Activated CD8-positive, alpha-beta memory T cell treated with anti-CD3 and anti-CD28 coated beads for 36 hours (primary cell): ENCODE data around the gene TMEM35A. TPM values are rescaled to one million over a fixed set of nuclear protein-coding genes. Genes with fewer than 3 reads are reported as not detected.

Experiments
- CTCF ChIA-PET: fragments of 350-600 bp; sonication (Branson Sonifier 250); formaldehyde crosslinking; loops from one replicate; lab custom pipeline; 2021; ENCODE audit warnings: antibody characterized with exemption; lab: Charles Lee
- POLR2A ChIA-PET: fragments of 350-600 bp; sonication (Branson Sonifier 250); formaldehyde crosslinking; loops from one replicate; lab custom pipeline; 2021; ENCODE audit warnings: antibody characterized with exemption; lab: Charles Lee
- total RNA-seq, 2 experiments: library from RNA; stranded (reverse); gene quantifications; one replicate each; pipeline ENCODE4 v1.2.3, GENCODE V29; 2021

TMEM35A gene
- total RNA-seq, 2 experiments from 2014 or later, result not detected

DNA sequence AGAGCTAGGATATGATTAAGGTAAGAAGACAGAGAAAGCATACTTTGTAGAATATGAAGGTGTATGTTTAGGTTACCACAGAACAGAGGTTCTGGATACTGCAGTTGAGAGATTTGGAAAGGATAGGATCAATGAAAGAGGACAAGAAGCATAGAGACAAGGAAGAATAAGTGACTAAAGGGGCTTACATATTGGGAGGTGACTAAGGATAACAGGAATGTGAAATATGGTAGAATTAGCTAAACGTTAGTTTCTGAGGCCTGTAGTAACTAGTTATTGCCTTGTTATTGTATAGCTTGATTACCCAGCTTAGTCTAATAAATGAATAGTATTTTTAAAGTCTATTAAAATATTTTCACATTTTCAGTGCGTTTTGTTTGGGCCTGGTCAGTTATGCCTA lies 57.6 kb downstream of the TMEM35A start:
- ChIA-PET POLR2A (no interaction called here), CTCF (no interaction called here)

Other genes starting within 250 kb of the TMEM35A start
- not detected for gene NOX1, start 204.5 kb upstream of the TMEM35A start, total RNA-seq
- under 1 TPM in 1 of 2 experiments, not detected in 1; 0.10 TPM for gene XKRX, start 150.0 kb upstream of the TMEM35A start, total RNA-seq
- not detected for gene ARL13A, start 109.2 kb upstream of the TMEM35A start, total RNA-seq
- 10 to 100 TPM; 16.5 to 17.1 TPM for gene TRMT2B, start 26.8 kb upstream of the TMEM35A start, total RNA-seq
- gene CENPI, start 19.3 kb downstream of the TMEM35A start, total RNA-seq, result 10 to 100 TPM; 16.9 to 17.1 TPM
- under 1 TPM; 0.17 to 0.34 TPM for gene DRP2, start 140.9 kb downstream of the TMEM35A start, total RNA-seq
- gene TAF7L, start 212.5 kb downstream of the TMEM35A start, total RNA-seq, result under 1 TPM in 1 of 2 experiments, not detected in 1; 0.08 TPM